ENCODE data around the gene ARID1B.

DNA sequence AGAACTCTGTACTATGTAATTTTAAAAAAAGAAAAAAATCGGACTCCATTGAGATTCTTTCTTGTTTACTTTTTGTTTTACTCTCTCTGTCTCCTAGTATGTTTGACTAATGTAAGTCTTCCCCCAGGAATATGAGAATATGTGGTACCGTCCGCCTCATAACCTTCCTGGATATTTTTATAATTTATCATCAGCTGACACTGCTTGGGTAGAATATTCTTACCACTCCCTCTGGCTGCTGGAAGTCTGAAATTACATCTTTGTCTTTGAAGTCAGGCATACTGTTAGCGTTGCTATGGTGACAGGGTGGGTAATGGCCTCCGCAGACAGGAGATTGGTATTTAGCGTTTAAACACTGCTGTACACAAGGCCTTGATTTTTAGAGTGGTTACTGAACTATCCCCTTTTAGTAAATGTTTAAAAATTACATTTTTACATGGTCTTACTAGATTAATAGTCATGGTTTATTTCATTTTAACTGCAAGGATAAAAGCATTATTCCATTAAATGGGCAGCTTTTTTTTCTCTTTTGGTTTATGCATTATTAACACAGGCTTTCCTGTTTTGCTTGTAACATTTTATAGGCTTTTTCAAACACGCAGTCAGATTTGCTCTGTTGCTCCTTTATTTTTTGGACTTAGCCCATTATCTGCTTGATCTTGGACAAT, 176.4 kb downstream of the ARID1B start:
- TF ChIP-seq, protein P1, sequence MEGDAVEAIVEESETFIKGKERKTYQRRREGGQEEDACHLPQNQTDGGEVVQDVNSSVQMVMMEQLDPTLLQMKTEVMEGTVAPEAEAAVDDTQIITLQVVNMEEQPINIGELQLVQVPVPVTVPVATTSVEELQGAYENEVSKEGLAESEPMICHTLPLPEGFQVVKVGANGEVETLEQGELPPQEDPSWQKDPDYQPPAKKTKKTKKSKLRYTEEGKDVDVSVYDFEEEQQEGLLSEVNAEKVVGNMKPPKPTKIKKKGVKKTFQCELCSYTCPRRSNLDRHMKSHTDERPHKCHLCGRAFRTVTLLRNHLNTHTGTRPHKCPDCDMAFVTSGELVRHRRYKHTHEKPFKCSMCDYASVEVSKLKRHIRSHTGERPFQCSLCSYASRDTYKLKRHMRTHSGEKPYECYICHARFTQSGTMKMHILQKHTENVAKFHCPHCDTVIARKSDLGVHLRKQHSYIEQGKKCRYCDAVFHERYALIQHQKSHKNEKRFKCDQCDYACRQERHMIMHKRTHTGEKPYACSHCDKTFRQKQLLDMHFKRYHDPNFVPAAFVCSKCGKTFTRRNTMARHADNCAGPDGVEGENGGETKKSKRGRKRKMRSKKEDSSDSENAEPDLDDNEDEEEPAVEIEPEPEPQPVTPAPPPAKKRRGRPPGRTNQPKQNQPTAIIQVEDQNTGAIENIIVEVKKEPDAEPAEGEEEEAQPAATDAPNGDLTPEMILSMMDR (conservative IDR thresholded peaks at IDR 0.05; ENCODE audit: low read depth, low read length) = peak; percentile 51
- no peak; the same call in 1 of the 2 replicates for TF ChIP-seq RFX5 (IDR thresholded peaks at IDR 0.05; ENCODE audit: low read depth, low read length)
- TF ChIP-seq MAFK (IDR thresholded peaks at IDR 0.05; ENCODE audit: low read depth, low read length) = no peak
- 0 out of 2 replicates have a peak, but pooled peaks have one; percentile 23 for TF ChIP-seq FOS (IDR thresholded peaks at IDR 0.05; ENCODE audit: low read depth, low read length)
- no peak for TF ChIP-seq MAZ (IDR thresholded peaks at IDR 0.05; ENCODE audit: borderline replicate concordance, low read depth, low read length)
- TF ChIP-seq POLR2A (IDR thresholded peaks at IDR 0.05; ENCODE audit: low read depth, low read length) = peak; percentile 44; the same call in 1 of the 2 replicates
- TF ChIP-seq BHLHE40 (IDR thresholded peaks at IDR 0.05; ENCODE audit: low read depth, low read length) = peak; percentile 54
- TF ChIP-seq CHD1 (IDR thresholded peaks at IDR 0.05; ENCODE audit: low read depth, low read length) = no peak
- TF ChIP-seq CEBPB (IDR thresholded peaks at IDR 0.05; ENCODE audit: low read depth, low read length) = no peak

All from IMR-90 (cell line).